SK-N-SH treated with all-trans-retinoic acid at 6 μM for 48 hours (cell line): ENCODE measurements around the gene FRAT2.

Experiments
- ARNTL ChIP-seq: fragments of 450-650 bp; formaldehyde crosslinking; IDR thresholded peaks from 2 replicates; pipeline ENCODE4 v1.5.0; 2020; ENCODE audit warnings: low read depth, mild to moderate bottlenecking, moderate library complexity, borderline replicate concordance
- BACH2 ChIP-seq: fragments of 250-450 bp; sonication (Bioruptor Pico); IDR thresholded peaks from 2 replicates; pipeline ENCODE4 v1.9.0; 2021; ENCODE audit warnings: mild to moderate bottlenecking, borderline replicate concordance
- GLIS3 ChIP-seq: fragments of 250-450 bp; sonication (Bioruptor Pico); IDR thresholded peaks from 2 replicates; pipeline ENCODE4 v1.5.0; 2020; ENCODE audit warnings: mild to moderate bottlenecking, moderate library complexity
- PPARA ChIP-seq: fragments of 250-450 bp; sonication (Bioruptor Pico); IDR thresholded peaks from 2 replicates; pipeline ENCODE4 v1.5.0; 2020; ENCODE audit warnings: mild to moderate bottlenecking, borderline replicate concordance
- RARB ChIP-seq: fragments of 250-450 bp; sonication (Bioruptor Pico); IDR thresholded peaks from 2 replicates; pipeline ENCODE4 v1.8.0; 2021; ENCODE audit warnings: mild to moderate bottlenecking, moderate library complexity
- SNAI2 ChIP-seq: fragments of 250-450 bp; sonication (Bioruptor Pico); IDR thresholded peaks from 2 replicates; pipeline ENCODE4 v1.5.0; 2020; ENCODE audit warnings: mild to moderate bottlenecking, moderate library complexity
- TCF4 ChIP-seq: fragments of 250-450 bp; sonication (Bioruptor Pico); IDR thresholded peaks from 2 replicates; pipeline ENCODE4 v1.8.0; 2021; ENCODE audit warnings: mild to moderate bottlenecking, moderate library complexity, borderline replicate concordance
- ZC3H10 ChIP-seq: fragments of 250-450 bp; sonication (Bioruptor Pico); IDR thresholded peaks from 2 replicates; pipeline ENCODE4 v1.5.1; 2021; ENCODE audit warnings: mild to moderate bottlenecking, moderate library complexity
- ZFP30 ChIP-seq: fragments of 450-650 bp; formaldehyde crosslinking; IDR thresholded peaks from 2 replicates; pipeline ENCODE4 v1.5.0; 2022; ENCODE audit warnings: mild to moderate bottlenecking, moderate library complexity
- TF ChIP-seq, protein P1 (sequence below): fragments of 250-450 bp; sonication (Bioruptor Pico); IDR thresholded peaks from 2 replicates; pipeline ENCODE4 v1.8.0; 2020; ENCODE audit warnings: mild to moderate bottlenecking, moderate library complexity, borderline replicate concordance
- TF ChIP-seq, protein P2 (sequence below): fragments of 250-450 bp; sonication (Bioruptor Pico); IDR thresholded peaks from 2 replicates; pipeline ENCODE4 v1.5.0; 2020; ENCODE audit warnings: mild to moderate bottlenecking, moderate library complexity
- TF ChIP-seq, protein P3 (sequence below): fragments of 250-450 bp; sonication (Bioruptor Pico); IDR thresholded peaks from 2 replicates; pipeline ENCODE4 v1.5.1; 2020; ENCODE audit warnings: low read depth, mild to moderate bottlenecking, moderate library complexity

DNA sequence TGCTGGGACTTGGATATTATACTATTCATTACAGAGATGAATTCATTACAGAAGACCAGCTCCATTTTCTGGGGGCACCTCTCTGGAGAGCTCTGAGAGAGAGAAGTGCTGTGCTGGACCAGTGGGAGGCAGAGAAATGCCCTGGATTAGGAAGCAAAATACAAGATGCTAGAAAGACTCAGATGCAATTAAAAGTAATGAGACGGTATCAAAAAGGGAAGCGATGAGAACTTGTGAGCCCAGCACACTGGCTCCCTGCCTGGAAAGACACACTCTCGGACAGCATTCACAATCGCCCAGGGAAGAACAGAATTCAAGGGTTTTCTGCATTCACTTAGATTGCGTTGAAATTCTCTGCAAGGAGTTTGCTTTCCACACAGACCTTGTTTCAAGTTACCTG, 3.5 kb upstream of the FRAT2 start:
- TF ChIP-seq RARB (no peak), SNAI2 (CRISPR knock-in tag) (no peak), ZC3H10 (CRISPR knock-in tag) (no peak), GLIS3 (no peak), ARNTL (no peak), ZFP30 (CRISPR knock-in tag) (no peak), PPARA (CRISPR knock-in tag) (no peak), BACH2 (CRISPR knock-in tag) (no peak), TCF4 (no peak)
- TF ChIP-seq, protein P1, sequence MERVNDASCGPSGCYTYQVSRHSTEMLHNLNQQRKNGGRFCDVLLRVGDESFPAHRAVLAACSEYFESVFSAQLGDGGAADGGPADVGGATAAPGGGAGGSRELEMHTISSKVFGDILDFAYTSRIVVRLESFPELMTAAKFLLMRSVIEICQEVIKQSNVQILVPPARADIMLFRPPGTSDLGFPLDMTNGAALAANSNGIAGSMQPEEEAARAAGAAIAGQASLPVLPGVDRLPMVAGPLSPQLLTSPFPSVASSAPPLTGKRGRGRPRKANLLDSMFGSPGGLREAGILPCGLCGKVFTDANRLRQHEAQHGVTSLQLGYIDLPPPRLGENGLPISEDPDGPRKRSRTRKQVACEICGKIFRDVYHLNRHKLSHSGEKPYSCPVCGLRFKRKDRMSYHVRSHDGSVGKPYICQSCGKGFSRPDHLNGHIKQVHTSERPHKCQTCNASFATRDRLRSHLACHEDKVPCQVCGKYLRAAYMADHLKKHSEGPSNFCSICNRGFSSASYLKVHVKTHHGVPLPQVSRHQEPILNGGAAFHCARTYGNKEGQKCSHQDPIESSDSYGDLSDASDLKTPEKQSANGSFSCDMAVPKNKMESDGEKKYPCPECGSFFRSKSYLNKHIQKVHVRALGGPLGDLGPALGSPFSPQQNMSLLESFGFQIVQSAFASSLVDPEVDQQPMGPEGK (CRISPR knock-in tag) = no peak
- TF ChIP-seq, protein P2, sequence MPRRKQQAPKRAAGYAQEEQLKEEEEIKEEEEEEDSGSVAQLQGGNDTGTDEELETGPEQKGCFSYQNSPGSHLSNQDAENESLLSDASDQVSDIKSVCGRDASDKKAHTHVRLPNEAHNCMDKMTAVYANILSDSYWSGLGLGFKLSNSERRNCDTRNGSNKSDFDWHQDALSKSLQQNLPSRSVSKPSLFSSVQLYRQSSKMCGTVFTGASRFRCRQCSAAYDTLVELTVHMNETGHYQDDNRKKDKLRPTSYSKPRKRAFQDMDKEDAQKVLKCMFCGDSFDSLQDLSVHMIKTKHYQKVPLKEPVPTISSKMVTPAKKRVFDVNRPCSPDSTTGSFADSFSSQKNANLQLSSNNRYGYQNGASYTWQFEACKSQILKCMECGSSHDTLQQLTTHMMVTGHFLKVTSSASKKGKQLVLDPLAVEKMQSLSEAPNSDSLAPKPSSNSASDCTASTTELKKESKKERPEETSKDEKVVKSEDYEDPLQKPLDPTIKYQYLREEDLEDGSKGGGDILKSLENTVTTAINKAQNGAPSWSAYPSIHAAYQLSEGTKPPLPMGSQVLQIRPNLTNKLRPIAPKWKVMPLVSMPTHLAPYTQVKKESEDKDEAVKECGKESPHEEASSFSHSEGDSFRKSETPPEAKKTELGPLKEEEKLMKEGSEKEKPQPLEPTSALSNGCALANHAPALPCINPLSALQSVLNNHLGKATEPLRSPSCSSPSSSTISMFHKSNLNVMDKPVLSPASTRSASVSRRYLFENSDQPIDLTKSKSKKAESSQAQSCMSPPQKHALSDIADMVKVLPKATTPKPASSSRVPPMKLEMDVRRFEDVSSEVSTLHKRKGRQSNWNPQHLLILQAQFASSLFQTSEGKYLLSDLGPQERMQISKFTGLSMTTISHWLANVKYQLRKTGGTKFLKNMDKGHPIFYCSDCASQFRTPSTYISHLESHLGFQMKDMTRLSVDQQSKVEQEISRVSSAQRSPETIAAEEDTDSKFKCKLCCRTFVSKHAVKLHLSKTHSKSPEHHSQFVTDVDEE = no peak
- TF ChIP-seq, protein P3, sequence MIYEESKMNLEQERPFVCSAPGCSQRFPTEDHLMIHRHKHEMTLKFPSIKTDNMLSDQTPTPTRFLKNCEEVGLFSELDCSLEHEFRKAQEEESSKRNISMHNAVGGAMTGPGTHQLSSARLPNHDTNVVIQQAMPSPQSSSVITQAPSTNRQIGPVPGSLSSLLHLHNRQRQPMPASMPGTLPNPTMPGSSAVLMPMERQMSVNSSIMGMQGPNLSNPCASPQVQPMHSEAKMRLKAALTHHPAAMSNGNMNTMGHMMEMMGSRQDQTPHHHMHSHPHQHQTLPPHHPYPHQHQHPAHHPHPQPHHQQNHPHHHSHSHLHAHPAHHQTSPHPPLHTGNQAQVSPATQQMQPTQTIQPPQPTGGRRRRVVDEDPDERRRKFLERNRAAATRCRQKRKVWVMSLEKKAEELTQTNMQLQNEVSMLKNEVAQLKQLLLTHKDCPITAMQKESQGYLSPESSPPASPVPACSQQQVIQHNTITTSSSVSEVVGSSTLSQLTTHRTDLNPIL = no peak
